C1 segment of cervical spinal cord (tissue), 14 donors: ENCODE results near the gene LRWD1.
"Not testable (repeated sequence)": the region's sequence is repeated elsewhere in the genome, so short reads cannot be mapped to it uniquely, and the experiment has no call there.

Experiments used
- DNase-seq, 14 donors: peaks; one replicate each; lab custom pipeline; 2025; lab: John Stamatoyannopoulos, UW

Gene LRWD1

DNA sequence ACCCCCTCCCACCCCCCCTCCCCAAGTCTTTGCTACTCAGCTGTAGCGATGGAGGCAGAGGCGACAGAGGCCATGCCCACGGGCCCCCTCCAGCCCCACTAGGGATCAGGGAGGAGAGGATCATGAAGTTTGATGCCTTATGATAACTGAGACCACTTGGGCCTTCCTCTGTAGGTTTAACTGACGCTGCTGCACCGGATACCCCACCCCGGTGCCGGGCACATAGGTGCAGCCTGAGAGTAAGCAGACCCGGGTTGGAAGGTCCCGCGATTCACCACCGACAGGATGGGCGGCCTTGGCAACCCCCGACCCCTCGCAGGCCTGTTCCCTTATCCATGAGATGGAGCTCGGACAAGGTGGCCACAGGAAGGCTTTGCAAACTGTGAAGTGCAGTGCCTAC lies 29.2 kb downstream of the LRWD1 start:
- not testable (repeated sequence) for DNase-seq

DNA sequence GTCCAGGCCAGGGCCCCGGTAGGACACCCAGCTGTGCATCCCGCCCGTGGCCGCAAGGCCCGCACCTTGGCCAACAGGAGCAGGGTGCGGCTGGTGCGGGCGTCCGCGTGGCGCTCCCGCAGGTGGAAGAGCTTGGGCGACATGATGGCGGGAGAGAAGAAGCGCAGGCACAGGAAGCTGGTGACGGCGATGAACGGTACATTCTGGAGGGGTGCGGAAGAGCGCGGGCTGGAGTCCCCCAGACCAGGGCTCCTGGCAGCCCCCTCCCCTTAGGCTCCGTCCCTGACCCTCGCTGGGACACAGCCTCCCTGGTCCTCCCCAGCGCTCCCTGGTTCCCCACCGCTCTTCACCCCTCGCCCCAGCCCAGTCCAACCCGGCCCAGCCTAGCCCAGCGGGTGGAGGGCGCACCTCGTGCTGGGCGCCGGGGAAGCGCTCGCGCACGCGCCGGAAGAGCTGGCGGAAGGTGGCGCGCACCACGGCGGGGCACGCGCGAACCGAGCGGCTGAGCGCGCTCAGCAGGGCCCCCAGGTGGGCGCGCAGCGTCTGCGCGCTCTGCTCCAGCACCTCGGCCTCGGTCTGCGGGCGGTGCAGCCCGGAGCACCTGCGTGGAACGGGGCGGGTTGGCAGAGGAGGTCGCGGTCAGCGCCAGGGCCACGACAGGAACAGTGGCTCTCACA lies 29.8 kb downstream of the LRWD1 start:
- not testable (repeated sequence) for DNase-seq

DNA sequence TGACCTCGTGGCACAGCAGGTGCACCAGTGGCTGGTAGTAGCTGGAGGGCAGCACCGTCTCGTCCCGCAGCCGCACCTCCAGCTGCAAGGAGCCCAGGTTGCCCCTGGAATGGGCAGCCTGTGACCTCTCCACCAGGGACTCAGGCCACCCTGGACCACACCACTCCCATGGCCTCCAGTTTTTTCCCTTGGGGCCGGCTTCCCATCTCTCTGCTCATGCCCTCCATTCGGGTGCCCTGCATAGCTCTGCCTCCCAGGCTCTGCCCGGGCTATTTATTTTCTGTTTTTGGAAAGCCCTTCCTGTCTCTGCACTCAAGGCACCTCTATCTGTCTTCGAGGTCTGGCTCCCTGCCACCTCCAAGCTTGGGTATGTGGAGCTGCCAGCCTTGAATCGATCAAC lies 32.1 kb downstream of the LRWD1 start:
- DNase-seq, result not testable (repeated sequence)

- not testable (repeated sequence) for DNase-seq
Measured at GRCh38 chr7:102497308-102497707, 32.5 kb downstream of the LRWD1 start.

DNA sequence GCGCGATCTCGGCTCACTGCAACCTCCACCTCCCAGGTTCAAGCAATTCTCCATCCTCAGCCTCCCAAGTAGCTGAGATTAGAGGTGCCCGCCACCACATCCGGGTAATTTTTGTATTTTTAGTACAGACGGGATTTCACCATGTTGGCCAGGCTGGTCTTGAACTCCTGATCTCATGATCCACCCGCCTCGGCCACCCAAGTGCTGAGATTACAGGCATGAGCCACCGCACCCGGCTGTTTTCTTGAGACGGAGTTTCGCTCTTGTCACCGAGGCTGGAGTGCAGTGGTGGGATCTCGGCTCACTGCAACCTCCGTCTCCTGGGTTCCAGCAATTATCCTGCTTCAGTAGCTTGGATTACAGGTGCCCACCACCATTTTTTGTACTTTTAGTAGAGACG lies 33.5 kb downstream of the LRWD1 start:
- not testable (repeated sequence) for DNase-seq

DNA sequence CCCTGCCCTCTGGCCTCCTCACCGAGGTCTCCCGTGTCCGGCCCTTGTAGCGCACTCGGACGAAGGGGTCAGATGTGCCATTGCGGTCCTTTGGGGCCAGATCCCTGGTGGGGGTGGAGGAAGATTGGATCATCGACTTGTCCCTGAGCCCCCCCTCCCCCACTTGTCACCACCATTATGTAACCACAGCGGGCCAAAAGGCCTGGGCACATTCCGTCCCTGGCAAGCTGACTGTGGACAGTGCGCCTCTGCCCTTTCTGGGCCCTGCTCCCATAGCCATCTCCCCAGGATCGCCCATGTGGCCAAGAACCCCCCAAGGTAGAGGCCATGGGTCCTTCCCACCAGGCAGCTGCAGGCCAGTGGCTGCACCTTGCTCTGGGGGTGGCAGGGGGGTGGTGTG lies 38.4 kb downstream of the LRWD1 start:
- not testable (repeated sequence) for DNase-seq

- DNase-seq, result not testable (repeated sequence)
Measured at GRCh38 chr7:102505298-102506185, 40.8 kb downstream of the LRWD1 start.

GRCh38 chr7:102507410-102508088 lies 42.8 kb downstream of the LRWD1 start:
- not testable (repeated sequence) for DNase-seq

- DNase-seq, result not testable (repeated sequence)
Measured at GRCh38 chr7:102510575-102510974, 45.8 kb downstream of the LRWD1 start.

DNA sequence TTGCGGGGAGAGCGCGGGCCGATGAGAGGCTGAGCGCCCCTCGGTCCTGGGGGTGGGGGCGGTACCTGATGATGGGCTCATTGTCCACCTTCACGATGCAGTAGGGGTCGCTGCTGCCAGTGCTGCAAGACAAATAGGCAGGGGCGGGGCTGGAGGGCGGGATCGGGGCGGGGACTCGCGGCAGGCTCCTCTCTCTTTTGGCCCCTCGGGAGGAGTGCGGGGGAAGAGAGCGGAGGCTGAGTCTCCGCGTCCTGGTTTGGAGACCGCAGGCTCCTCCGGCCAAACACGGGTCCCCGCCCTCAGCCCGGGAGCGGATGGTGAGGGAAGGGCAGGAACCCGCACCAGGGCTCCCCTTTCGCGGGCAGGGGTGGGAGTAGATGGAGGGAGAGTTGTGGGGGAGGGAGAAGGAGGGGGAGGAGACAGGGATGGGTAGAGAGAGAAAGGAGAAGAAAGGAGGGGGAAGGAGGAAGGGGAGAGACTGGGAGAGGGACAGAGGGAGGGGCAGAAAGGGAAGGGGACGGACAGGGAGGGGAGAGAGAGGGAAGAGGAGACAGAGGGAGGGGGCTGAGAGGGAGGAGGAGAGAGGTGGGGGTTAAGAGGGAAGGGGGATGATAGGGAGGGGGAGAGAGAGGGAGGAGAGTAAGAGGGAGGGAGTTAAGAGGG lies 47.2 kb downstream of the LRWD1 start:
- DNase-seq, result not testable (repeated sequence)

DNA sequence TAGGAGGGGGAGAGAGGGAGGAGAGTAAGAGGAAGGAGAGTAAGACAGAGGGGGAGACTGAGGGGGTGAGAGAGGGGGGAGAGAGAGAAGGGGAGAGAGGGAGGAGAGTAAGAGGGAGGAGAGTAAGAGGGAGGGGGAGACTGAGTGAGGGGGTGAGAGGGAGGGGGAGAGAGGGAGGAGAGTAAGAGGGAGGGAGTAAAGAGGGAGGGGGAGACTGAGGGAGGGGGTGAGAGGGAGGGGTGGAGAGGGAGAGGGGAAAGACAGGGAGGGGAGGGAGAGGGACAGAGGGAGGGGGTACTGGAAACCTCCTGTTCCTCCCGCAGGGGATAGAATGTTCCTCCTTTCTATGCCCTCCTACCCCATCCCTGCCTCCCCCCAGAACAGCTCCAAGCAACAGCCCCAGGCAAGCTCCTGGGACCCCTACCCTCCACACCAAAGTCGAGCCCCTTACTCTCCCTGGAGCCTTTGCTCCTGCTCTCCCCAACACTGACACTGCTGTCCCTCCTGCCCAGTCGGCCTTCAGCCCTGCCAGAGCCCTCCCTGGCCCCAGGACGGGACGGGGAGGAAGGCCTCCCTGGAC lies 47.9 kb downstream of the LRWD1 start:
- not testable (repeated sequence) for DNase-seq

DNA sequence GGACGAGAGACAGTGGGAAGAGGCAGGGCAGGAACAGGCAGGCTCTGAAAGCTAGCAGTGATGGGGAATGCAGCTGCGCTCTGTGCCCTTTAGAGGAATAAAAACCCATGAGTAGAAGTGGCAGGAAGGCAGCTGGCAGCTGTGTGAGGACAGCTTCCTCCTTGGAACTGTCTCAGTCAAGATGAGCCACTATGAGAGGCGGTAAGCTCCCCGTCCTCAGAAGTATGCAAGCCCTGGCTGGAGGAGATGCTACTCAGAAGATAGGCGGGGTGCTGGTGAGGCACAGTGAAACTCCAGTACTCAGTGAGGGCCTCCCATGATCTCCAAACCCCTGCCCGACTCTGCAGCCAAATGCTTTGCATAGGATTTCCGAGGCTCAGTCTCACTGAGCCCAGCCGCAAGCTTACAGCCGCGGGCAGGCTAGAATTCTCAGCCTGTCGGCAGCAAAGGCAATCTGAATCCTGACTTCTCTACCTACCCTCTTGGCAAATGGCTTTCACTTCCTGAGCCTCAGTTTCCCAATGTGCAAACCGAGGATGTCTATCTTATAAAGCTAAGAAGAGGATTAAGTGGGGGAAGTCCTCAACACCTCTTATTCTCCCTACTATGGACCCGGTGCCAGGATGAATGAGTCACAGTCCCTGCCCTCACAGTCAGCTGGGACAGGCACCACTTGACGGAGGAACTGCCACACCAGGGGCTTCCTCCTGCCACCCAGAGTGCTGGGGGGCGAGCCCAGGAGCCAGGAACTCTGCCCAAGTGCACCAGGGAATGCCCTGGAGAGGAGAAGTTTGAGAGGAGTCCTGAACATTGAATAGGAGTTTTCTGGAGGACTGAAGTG lies 50.3 kb downstream of the LRWD1 start:
- DNase-seq, result not testable (repeated sequence)

DNA sequence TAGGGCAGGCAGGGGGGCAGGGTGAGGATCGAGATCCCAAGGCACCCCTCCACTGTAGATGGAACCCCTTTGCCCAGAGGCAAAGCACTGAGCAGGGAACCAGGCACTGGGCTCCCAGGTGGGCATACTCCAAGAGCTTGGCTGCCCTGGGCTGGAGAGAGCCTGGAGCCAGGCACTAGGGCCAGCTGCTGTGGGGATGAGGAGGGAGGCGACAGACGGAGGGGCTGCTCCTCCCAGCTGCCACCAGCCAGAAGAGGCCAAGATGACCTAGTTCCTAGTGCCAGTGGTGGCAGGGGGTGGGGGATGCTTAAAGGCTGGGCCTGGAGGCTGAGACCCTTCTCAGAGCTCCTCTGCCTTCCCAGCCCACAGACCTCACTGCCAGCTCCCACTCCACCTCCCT lies 51.1 kb downstream of the LRWD1 start:
- not testable (repeated sequence) for DNase-seq

GRCh38 chr7:102516951-102517350 lies 52.2 kb downstream of the LRWD1 start:
- DNase-seq, result not testable (repeated sequence)

- DNase-seq, result not testable (repeated sequence)
Measured at GRCh38 chr7:102517550-102518147, 52.9 kb downstream of the LRWD1 start, which contains the start of gene RASA4B. Gene RASA4B, minus strand, starts transcription at chr7:102517777. Its CDS starts 67 bp downstream, at chr7:102517710.

GRCh38 chr7:102520797-102521196 lies 56.0 kb downstream of the LRWD1 start:
- not testable (repeated sequence) for DNase-seq
